GM23338 (cell line): ENCODE results near the gene PSMD13. TPM values are rescaled to one million over a fixed set of nuclear protein-coding genes. Genes with fewer than 3 reads are reported as not detected.

Experiments
- ATAC-seq: fragments of 200-7000 bp; cut with Tn5 transposase; 3 replicates; pipeline ENCODE4 v1.9.1; 2020
- DNase-seq: peaks from one replicate; pipeline ENCODE4 v3.0.0-alpha.2; 2015; ENCODE audit warnings: low spot score
- H2AFZ ChIP-seq: fragments of 200-600 bp; sonication (generic); 2 replicates; pipeline ENCODE4 v1.8.0; 2016; ENCODE audit warnings: antibody characterized with exemption, mild to moderate bottlenecking, moderate library complexity
- H3F3A ChIP-seq: fragments of 200-600 bp; sonication (generic); replicated peaks from 2 replicates; pipeline ENCODE4 v1.8.0; 2017; ENCODE audit warnings: antibody characterized with exemption, mixed run types, low read depth
- H3K27ac ChIP-seq: fragments of 200-600 bp; sonication (generic); 2 replicates; pipeline ENCODE4 v1.6.1; 2016; ENCODE audit warnings: low read depth
- H3K27me3 ChIP-seq: fragments of 200-600 bp; sonication (generic); 2 replicates; pipeline ENCODE4 v1.8.0; 2016; ENCODE audit warnings: mild to moderate bottlenecking, mixed run types, moderate library complexity; ENCODE audit not compliant: insufficient read depth
- H3K36me3 ChIP-seq: fragments of 200-600 bp; sonication (generic); 2 replicates; pipeline ENCODE4 v1.8.0; 2016; ENCODE audit warnings: mild to moderate bottlenecking; ENCODE audit not compliant: insufficient read depth
- H3K4me1 ChIP-seq: fragments of 200-600 bp; sonication (generic); 2 replicates; pipeline ENCODE4 v1.8.0; 2016; ENCODE audit warnings: mild to moderate bottlenecking, moderate library complexity; ENCODE audit not compliant: insufficient read depth
- H3K4me2 ChIP-seq: fragments of 200-600 bp; sonication (generic); 2 replicates; pipeline ENCODE4 v1.7.1; 2017; ENCODE audit warnings: mixed run types
- H3K4me3 ChIP-seq: fragments of 200-600 bp; sonication (generic); 2 replicates; pipeline ENCODE4 v1.6.1; 2016; ENCODE audit warnings: mixed run types
- H3K79me2 ChIP-seq: fragments of 200-600 bp; sonication (generic); replicated peaks from 2 replicates; pipeline ENCODE4 v1.8.0; 2017; ENCODE audit warnings: mild to moderate bottlenecking; ENCODE audit not compliant: insufficient read depth
- H3K9me2 ChIP-seq: fragments of 200-600 bp; sonication (generic); 2 replicates; pipeline ENCODE4 v1.8.0; 2017; ENCODE audit not compliant: insufficient read depth
- H4K20me1 ChIP-seq: fragments of 200-600 bp; sonication (generic); replicated peaks from 2 replicates; pipeline ENCODE4 v1.8.0; 2017; ENCODE audit warnings: mild to moderate bottlenecking; ENCODE audit not compliant: insufficient read depth
- H3K27ac Mint-ChIP-seq: 2 replicates; pipeline ENCODE4 v1.8.0; 2020; ENCODE audit warnings: inconsistent platforms, mild to moderate bottlenecking, moderate library complexity, mixed read lengths
- H3K27me3 Mint-ChIP-seq: 3 replicates; pipeline ENCODE4 v1.8.0; 2022; ENCODE audit warnings: low read depth, mild to moderate bottlenecking, moderate library complexity, mixed read lengths, inconsistent platforms; ENCODE audit not compliant: insufficient read depth, poor library complexity
- H3K36me3 Mint-ChIP-seq: 3 replicates; pipeline ENCODE4 v1.8.0; 2021; ENCODE audit warnings: low read depth, mild to moderate bottlenecking, inconsistent platforms, moderate library complexity, mixed read lengths
- H3K4me1 Mint-ChIP-seq: 3 replicates; pipeline ENCODE4 v1.8.0; 2020; ENCODE audit warnings: mild to moderate bottlenecking, inconsistent platforms, mixed read lengths
- H3K4me3 Mint-ChIP-seq: 3 replicates; pipeline ENCODE4 v1.8.0; 2021; ENCODE audit warnings: moderate library complexity, mild to moderate bottlenecking, inconsistent platforms, mixed read lengths
- H3K9me3 Mint-ChIP-seq: 3 replicates; pipeline ENCODE4 v1.8.0; 2020; ENCODE audit warnings: moderate library complexity, mild to moderate bottlenecking, inconsistent platforms, mixed read lengths
- CREB1 ChIP-seq: fragments of 250-450 bp; sonication (Bioruptor Pico); IDR thresholded peaks from 2 replicates; pipeline ENCODE4 v1.5.0; 2020; ENCODE audit warnings: low read depth, mild to moderate bottlenecking, moderate library complexity
- CTCF ChIP-seq, 2 experiments: fragments of 200-600 bp in 1 of 2; sonication (generic) in 1 of 2; conservative IDR thresholded peaks; 2 replicates each; pipeline versions ENCODE4 v1.5.1 to v1.6.1; 2016 to 2017; ENCODE audit warnings: antibody characterized with exemption in 2 of 2, low read depth in 2 of 2, mild to moderate bottlenecking in 2 of 2, moderate library complexity in 1 of 2
- ETS1 ChIP-seq: IDR thresholded peaks from 2 replicates; pipeline ENCODE4 v1.6.1; 2016; ENCODE audit warnings: antibody characterized with exemption
- EZH2 ChIP-seq: fragments of 200-600 bp; sonication (generic); IDR thresholded peaks from one replicate; pipeline ENCODE4 v1.8.0; 2017; ENCODE audit warnings: antibody characterized with exemption, mild to moderate bottlenecking, low read depth; ENCODE audit not compliant: unreplicated experiment
- EZH2phosphoT487 ChIP-seq: fragments of 200-600 bp; sonication (generic); IDR thresholded peaks from one replicate; pipeline ENCODE4 v1.8.1; 2018; ENCODE audit warnings: antibody characterized with exemption; ENCODE audit not compliant: unreplicated experiment
- JUNB ChIP-seq: IDR thresholded peaks from one replicate; pipeline ENCODE4 v1.6.1; 2016; ENCODE audit warnings: antibody characterized with exemption; ENCODE audit not compliant: unreplicated experiment
- NANOG ChIP-seq: IDR thresholded peaks from 2 replicates; pipeline ENCODE4 v1.6.1; 2016; ENCODE audit warnings: antibody characterized with exemption, borderline replicate concordance
- POLR2AphosphoS5 ChIP-seq: IDR thresholded peaks from 2 replicates; pipeline ENCODE4 v1.6.1; 2016; ENCODE audit warnings: antibody characterized with exemption, low read depth
- REST ChIP-seq: IDR thresholded peaks from one replicate; pipeline ENCODE4 v1.6.1; 2018; ENCODE audit warnings: antibody characterized with exemption; ENCODE audit not compliant: unreplicated experiment
- STAT1 ChIP-seq: IDR thresholded peaks from one replicate; pipeline ENCODE4 v1.6.1; 2016; ENCODE audit warnings: antibody characterized with exemption; ENCODE audit not compliant: unreplicated experiment
- ZNF114 ChIP-seq: fragments of 250-450 bp; sonication (Bioruptor Pico); IDR thresholded peaks from 2 replicates; pipeline ENCODE4 v1.5.0; 2020; ENCODE audit warnings: mild to moderate bottlenecking, moderate library complexity
- ZNF331 ChIP-seq: fragments of 250-450 bp; sonication (Bioruptor Pico); IDR thresholded peaks from 2 replicates; pipeline ENCODE4 v1.5.0; 2020; ENCODE audit warnings: low read depth, mild to moderate bottlenecking, moderate library complexity
- ZNF462 ChIP-seq: fragments of 250-450 bp; sonication (Bioruptor Pico); IDR thresholded peaks from 2 replicates; pipeline ENCODE4 v1.5.0; 2020; ENCODE audit warnings: mild to moderate bottlenecking, moderate library complexity
- polyA plus RNA-seq: library from polyadenylated mRNA; unstranded; fragments of >200 nt; fragmentation: Nextera tagmentation; extraction: Ambion mirVana; gene quantifications from 2 replicates; pipeline ENCODE4 v1.2.1, GENCODE V29; 2016
- total RNA-seq: library from RNA; depleted of rRNA; stranded (reverse); fragments of >200 nt; shearing (Covaris generic); gene quantifications from 2 replicates; pipeline ENCODE4 v1.2.3, GENCODE V29; 2014

Gene PSMD13
- total and polyA plus RNA-seq, 2 experiments from 2014 or later = 111 to 114 TPM

- no peaks in the 10 kb centered on the region; the same call in 2 of the 3 replicates for H3K9me3 Mint-ChIP-seq
- H3K27me3 Mint-ChIP-seq = peaks cover 15% of the 10 kb centered on the region
- Histone ChIP-seq H2AFZ (no peak overlapping the region), H4K20me1 (peaks cover 4% of the 10 kb centered on the region; the same call in 1 of the 2 replicates), H3K79me2 (peaks cover 13% of the 10 kb centered on the region), H3K27me3 (no peaks in the 10 kb centered on the region), H3K4me1 (peaks cover 5% of the 10 kb centered on the region; the same call in 1 of the 2 replicates), H3K9me2 (no peaks in the 10 kb centered on the region), H3K27ac (no peak overlapping the region), H3K4me2 (no peak overlapping the region), H3F3A (peaks cover under 1% of the 10 kb centered on the region), H3K36me3 (no peaks in the 10 kb centered on the region), H3K4me3 (no peak overlapping the region)
- no peak for ATAC-seq
- peaks cover 4% of the 10 kb centered on the region; the same call in 1 of the 3 replicates for H3K4me1 Mint-ChIP-seq
- H3K36me3 Mint-ChIP-seq = peaks cover 15% of the 10 kb centered on the region
- TF ChIP-seq STAT1 = no peak
- TF ChIP-seq POLR2AphosphoS5 = no peak
- no peak for TF ChIP-seq ZNF331 (CRISPR knock-in tag)
- TF ChIP-seq ZNF462 (CRISPR knock-in tag) = no peak
- TF ChIP-seq NANOG = no peak
- no peak for TF ChIP-seq EZH2
- no peak for TF ChIP-seq CREB1 (CRISPR knock-in tag)
- TF ChIP-seq ETS1 = no peak
- no peak for TF ChIP-seq ZNF114 (CRISPR knock-in tag)
- no peak for TF ChIP-seq JUNB
- no peak for TF ChIP-seq EZH2phosphoT487
- no peak for TF ChIP-seq REST
- TF ChIP-seq CTCF (conservative IDR thresholded peaks at IDR 0.05; ENCODE audit: low read depth in 2 of 2) = no peak
- no peak overlapping the region for H3K4me3 Mint-ChIP-seq
- H3K27ac Mint-ChIP-seq = no peak overlapping the region
- no peak for DNase-seq
Measured at GRCh38 chr11:202490-202889, 34.3 kb upstream of the PSMD13 start.
